Endothelial cell of umbilical vein (primary cell): Measurements from ENCODE around the gene GGA2.

ENCODE experiments used
- CTCF ChIP-seq, 2 donors: IDR thresholded peaks; 1 replicate in 1 of 2; 2 replicates in 1 of 2; pipeline ENCODE4 v1.5.1; 2011; ENCODE audit warnings: low read length in 2 of 2, mild to moderate bottlenecking in 2 of 2, moderate library complexity in 2 of 2, control low read depth in 1 of 2, inconsistent platforms in 1 of 2, low read depth in 1 of 2; ENCODE audit not compliant: insufficient read depth in 1 of 2; ENCODE audit errors: extremely low read depth in 1 of 2
- EZH2 ChIP-seq: IDR thresholded peaks from 2 replicates; pipeline ENCODE4 v1.6.1; 2012; ENCODE audit warnings: borderline replicate concordance, low read depth, mild to moderate bottlenecking, moderate library complexity, low read length, inconsistent platforms; ENCODE audit not compliant: severe bottlenecking
- FOS ChIP-seq: IDR thresholded peaks from 2 replicates; pipeline ENCODE4 v1.6.1; 2011; ENCODE audit warnings: mild to moderate bottlenecking, low read length, moderate library complexity, borderline replicate concordance; ENCODE audit not compliant: insufficient read depth
- POLR2A ChIP-seq: IDR thresholded peaks from 2 replicates; pipeline ENCODE4 v1.6.1; 2012; ENCODE audit warnings: low read depth, mild to moderate bottlenecking, control low read depth, low read length
- POLR2AphosphoS5 ChIP-seq: IDR thresholded peaks from 2 replicates; pipeline ENCODE4 v1.6.1; 2012; ENCODE audit warnings: low read depth, mild to moderate bottlenecking, control low read depth, low read length, moderate library complexity; ENCODE audit not compliant: insufficient read depth

GRCh38 chr16:23496821-23497542 lies 13.3 kb downstream of the GGA2 start:
- TF ChIP-seq CTCF (IDR thresholded peaks at IDR 0.05; ENCODE audit: extremely low read depth in 1 of 2, insufficient read depth in 1 of 2, low read depth in 1 of 2, low read length in 2 of 2), result no peak
- no peak for TF ChIP-seq FOS
- no peak for TF ChIP-seq POLR2A
- TF ChIP-seq EZH2, result no peak
- no peak for TF ChIP-seq POLR2AphosphoS5
